Thyroid gland (tissue), 4 donors: ENCODE measurements around the gene MFAP4. TPM values are rescaled to one million over a fixed set of nuclear protein-coding genes. Genes with fewer than 3 reads are reported as not detected.

Experiments
- DNase-seq, 2 donors: peaks; one replicate each; pipeline ENCODE4 v3.0.0-alpha.2; 2019
- H3K27ac ChIP-seq, 3 donors: fragments of 200-600 bp; sonication (generic); 1 replicate in 2 of 3; 2 replicates in 1 of 3; pipeline ENCODE4 v1.5.1; 2016 to 2019; ENCODE audit warnings: mild to moderate bottlenecking in 1 of 3, moderate library complexity in 1 of 3
- H3K27me3 ChIP-seq: fragments of 200-600 bp; sonication (generic); one replicate; pipeline ENCODE4 v1.5.1; 2019
- H3K36me3 ChIP-seq, 2 donors: fragments of 200-600 bp; sonication (generic); one replicate each; pipeline ENCODE4 v1.5.1; 2016 to 2019
- H3K4me1 ChIP-seq, 2 donors: fragments of 200-600 bp; sonication (generic); one replicate each; pipeline ENCODE4 v1.5.1; 2017 to 2019
- H3K4me3 ChIP-seq, 3 donors: fragments of 200-600 bp; sonication (generic); replicated peaks in 1 of 3; 1 replicate in 2 of 3; 2 replicates in 1 of 3; pipeline ENCODE4 v1.5.1; 2016; ENCODE audit warnings: mild to moderate bottlenecking in 1 of 3
- H3K9me3 ChIP-seq: fragments of 200-600 bp; sonication (generic); one replicate; pipeline ENCODE4 v1.5.1; 2017
- POLR2A ChIP-seq, 2 donors: fragments of 450-650 bp; IDR thresholded peaks; one replicate each; pipeline ENCODE4 v1.6.1; 2017; ENCODE audit warnings: antibody characterized with exemption in 2 of 2, mild to moderate bottlenecking in 2 of 2, moderate library complexity in 1 of 2
- WGBS, 2 donors: methylation state at CpG; one replicate each; pipeline ENCODE4 v1.1.5; 2017; 5-methylcytosine and 5-hydroxymethylcytosine counted together
- intact Hi-C: fragments of 100-400 bp; cut with DNase I; formaldehyde crosslinking; loops from one replicate; pipeline ENCODE4 v1.15.1; 2023
- total RNA-seq, 4 donors: library from RNA; depleted of rRNA; stranded (reverse); fragments of >200 nt; gene quantifications; one replicate each; pipeline ENCODE4 v1.2.3, GENCODE V29; 2016
- TF ChIP-seq, protein P1 (sequence below), 6 experiments: fragments of 200-600 bp in 3 of 6; fragments of 450-650 bp in 3 of 6; sonication (generic) in 3 of 6; IDR thresholded peaks; one replicate each; pipeline ENCODE4 v1.5.1; 2016 to 2019; ENCODE audit warnings: antibody characterized with exemption in 6 of 6, mild to moderate bottlenecking in 2 of 6, inconsistent platforms in 1 of 6, moderate library complexity in 1 of 6

The MFAP4 gene
- total RNA-seq, 4 donors from 2014 or later: 12.6 to 105 (median 53.5) TPM

DNA sequence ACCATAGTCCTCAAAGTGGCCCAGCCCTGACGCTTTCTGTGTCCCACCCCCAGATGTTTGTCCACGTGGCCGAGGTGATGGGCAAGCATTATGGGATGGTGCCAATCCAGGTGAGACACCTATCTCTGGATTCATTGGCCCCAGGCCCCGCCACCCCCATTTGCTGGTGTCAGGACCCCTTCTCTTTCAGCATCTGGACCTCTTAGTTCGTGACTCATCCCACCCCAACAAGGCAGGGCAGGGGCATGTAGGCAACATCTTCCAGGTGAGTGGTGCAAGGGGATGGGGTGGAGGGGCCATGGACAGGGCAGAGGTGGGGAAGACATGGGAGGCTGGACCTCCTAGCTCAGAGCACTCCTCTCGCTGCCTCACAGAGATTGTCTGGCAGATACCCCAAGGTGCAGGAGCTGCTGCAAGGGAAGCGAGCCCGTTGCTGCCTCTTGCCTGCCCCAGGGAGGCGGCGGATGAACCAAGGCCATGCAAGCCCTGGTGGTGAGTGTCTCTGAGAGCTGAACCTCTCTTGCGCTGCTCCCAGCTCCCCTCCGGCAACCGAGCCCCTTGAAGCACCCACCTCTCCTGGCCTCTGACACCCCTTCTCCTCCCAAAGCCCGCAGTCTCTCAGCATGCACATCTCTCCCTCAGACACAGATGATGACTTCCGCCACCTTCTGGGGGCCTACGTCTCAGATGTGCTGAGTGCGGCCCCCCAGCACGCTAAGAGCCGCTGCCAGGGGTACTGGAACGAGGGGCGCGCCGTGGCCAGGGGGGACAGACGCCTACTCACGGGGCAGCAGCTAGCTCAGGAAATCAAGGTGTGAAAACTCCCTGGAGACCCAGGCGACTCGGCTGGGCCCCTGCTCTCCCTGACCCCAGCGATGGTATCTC is 27.6 kb upstream of the MFAP4 start:
- H3K4me3 ChIP-seq: no peak overlapping the region
- no peak for DNase-seq
- H3K27me3 ChIP-seq: no peaks in the 10 kb centered on the region
- no peak overlapping the region for H3K27ac ChIP-seq
- H3K36me3 ChIP-seq: no peaks in the 10 kb centered on the region
- WGBS, 2 donors: 90 to 91% methylated on average over 15 to 27 of the region's 28 CpGs
- H3K4me1 ChIP-seq: no peaks in the 10 kb centered on the region
- intact Hi-C loops: no loop called here
- H3K9me3 ChIP-seq: no peaks in the 10 kb centered on the region
- TF ChIP-seq, protein P1, sequence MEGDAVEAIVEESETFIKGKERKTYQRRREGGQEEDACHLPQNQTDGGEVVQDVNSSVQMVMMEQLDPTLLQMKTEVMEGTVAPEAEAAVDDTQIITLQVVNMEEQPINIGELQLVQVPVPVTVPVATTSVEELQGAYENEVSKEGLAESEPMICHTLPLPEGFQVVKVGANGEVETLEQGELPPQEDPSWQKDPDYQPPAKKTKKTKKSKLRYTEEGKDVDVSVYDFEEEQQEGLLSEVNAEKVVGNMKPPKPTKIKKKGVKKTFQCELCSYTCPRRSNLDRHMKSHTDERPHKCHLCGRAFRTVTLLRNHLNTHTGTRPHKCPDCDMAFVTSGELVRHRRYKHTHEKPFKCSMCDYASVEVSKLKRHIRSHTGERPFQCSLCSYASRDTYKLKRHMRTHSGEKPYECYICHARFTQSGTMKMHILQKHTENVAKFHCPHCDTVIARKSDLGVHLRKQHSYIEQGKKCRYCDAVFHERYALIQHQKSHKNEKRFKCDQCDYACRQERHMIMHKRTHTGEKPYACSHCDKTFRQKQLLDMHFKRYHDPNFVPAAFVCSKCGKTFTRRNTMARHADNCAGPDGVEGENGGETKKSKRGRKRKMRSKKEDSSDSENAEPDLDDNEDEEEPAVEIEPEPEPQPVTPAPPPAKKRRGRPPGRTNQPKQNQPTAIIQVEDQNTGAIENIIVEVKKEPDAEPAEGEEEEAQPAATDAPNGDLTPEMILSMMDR (IDR thresholded peaks at IDR 0.05): no peak
- no peak for TF ChIP-seq POLR2A (IDR thresholded peaks at IDR 0.05)

DNA sequence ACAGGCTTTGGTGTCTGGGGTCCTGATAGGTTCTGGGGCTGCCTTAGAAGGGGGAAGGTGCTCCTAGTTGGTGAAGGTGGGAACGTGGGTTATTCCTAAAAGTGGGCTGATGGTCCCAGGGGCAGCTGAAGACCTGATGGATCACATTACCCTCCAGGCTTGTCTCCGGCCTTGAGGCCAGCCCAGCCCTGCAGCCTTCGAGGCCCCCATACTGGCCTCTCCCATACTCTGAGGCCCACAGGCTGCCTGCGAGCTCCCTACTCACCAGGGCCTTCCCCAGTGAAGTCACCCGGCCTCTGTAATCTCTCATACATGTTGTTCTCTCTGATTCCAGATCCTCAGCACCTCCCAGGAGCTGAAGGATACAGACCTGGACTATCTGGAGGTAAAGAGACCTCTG is 26.8 kb upstream of the MFAP4 start:
- Histone ChIP-seq H3K9me3 (no peaks in the 10 kb centered on the region), H3K27me3 (no peaks in the 10 kb centered on the region), H3K4me1 (no peaks in the 10 kb centered on the region), H3K36me3 (no peaks in the 10 kb centered on the region), H3K4me3 (no peak overlapping the region), H3K27ac (no peak overlapping the region)
- WGBS, 2 donors: 85 to 96% methylated on average over 5 of the region's 5 CpGs
- no peak for DNase-seq
- intact Hi-C loops: no loop called here
- no peak for TF ChIP-seq POLR2A (IDR thresholded peaks at IDR 0.05)
- TF ChIP-seq, protein P1 (IDR thresholded peaks at IDR 0.05): no peak

DNA sequence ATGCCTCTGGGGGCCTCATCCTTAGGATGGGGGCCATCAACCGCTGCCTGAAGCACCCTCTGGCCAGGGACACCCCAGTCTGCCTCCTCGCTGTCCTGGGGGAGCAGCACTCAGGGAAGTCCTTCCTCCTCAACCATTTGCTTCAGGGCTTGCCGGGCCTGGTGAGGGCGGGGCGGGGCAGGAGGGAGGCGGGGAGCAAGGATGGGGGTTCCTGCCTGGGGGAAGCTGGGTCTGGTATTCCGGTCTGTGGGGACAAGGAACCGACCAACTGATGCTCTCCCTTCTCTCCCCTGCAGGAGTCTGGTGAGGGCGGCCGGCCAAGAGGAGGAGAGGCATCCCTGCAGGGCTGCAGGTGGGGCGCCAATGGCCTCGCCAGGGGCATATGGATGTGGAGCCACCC is 26.0 kb upstream of the MFAP4 start:
- no peak for DNase-seq
- TF ChIP-seq, protein P1 (IDR thresholded peaks at IDR 0.05): no peak
- no peak for TF ChIP-seq POLR2A (IDR thresholded peaks at IDR 0.05)
- Histone ChIP-seq H3K4me3 (no peak overlapping the region), H3K27me3 (no peaks in the 10 kb centered on the region), H3K4me1 (no peaks in the 10 kb centered on the region), H3K27ac (no peak overlapping the region), H3K36me3 (no peaks in the 10 kb centered on the region), H3K9me3 (no peaks in the 10 kb centered on the region)
- WGBS, 2 donors: 85 to 88% methylated on average over 4 to 5 of the region's 12 CpGs
- intact Hi-C loops: no loop called here

DNA sequence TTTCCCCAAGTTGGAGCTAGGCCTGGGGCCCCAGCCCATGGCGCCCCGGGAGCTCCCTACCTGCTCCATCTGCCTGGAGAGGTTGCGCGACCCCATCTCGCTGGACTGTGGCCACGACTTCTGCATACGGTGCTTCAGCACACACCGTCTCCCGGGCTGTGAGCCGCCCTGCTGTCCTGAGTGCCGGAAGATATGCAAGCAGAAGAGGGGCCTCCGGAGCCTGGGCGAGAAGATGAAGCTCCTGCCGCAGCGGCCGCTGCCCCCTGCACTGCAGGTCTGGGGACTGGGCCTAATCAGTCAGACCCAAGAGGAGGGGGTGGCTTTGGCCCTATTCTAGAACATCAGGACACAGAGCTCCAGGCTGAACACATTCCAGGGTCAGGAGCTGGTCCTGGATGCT is 25.5 kb upstream of the MFAP4 start:
- Histone ChIP-seq H3K36me3 (no peaks in the 10 kb centered on the region), H3K27ac (no peak overlapping the region), H3K27me3 (no peaks in the 10 kb centered on the region), H3K4me3 (no peak overlapping the region), H3K4me1 (no peaks in the 10 kb centered on the region), H3K9me3 (no peaks in the 10 kb centered on the region)
- 66 to 84% methylated on average over 9 to 11 of the region's 16 CpGs for whole genome bisulfite sequencing, 2 donors
- intact Hi-C loops: no loop called here
- no peak for TF ChIP-seq POLR2A (IDR thresholded peaks at IDR 0.05)
- DNase-seq: no peak

DNA sequence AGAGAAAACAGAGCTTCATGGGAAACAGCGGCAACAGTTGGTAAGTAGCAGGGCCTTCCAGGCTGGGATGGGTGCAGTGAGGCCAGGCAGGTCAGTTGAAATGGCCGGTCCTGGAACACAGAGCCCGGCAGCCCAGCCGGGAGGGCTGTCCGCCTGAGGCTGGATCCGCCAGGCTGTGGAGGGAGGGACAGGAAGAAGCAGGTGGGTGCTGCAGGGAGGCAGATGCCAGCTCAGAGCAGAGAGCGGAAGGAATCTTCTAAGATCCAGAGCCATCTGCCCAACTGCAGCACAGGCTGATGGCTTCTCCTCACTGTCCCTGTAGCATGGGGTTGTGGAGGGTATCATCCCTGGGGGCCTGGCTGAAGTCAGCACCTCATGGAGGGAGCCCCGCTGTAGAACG is 24.6 kb upstream of the MFAP4 start:
- Histone ChIP-seq H3K27ac (no peak overlapping the region), H3K9me3 (no peaks in the 10 kb centered on the region), H3K4me1 (no peaks in the 10 kb centered on the region), H3K27me3 (no peaks in the 10 kb centered on the region), H3K36me3 (no peaks in the 10 kb centered on the region), H3K4me3 (no peak overlapping the region)
- 72 to 73% methylated on average over 9 of the region's 9 CpGs for WGBS, 2 donors
- TF ChIP-seq POLR2A (IDR thresholded peaks at IDR 0.05): no peak
- TF ChIP-seq, protein P1 (IDR thresholded peaks at IDR 0.05): no peak
- no peak for DNase-seq
- intact Hi-C loops: no loop called here
